Fibroblast of lung (primary cell): ENCODE data around the gene KCTD3. TPM values are rescaled to one million over a fixed set of nuclear protein-coding genes. Genes with fewer than 3 reads are reported as not detected.

Experiments
- DNase-seq, 2 donors: peaks; one replicate each; pipeline versions ENCODE4 v3.0.0 to v3.0.0-alpha.2; 2010; ENCODE audit warnings: low read depth in 2 of 2
- H2AFZ ChIP-seq: 2 replicates; pipeline ENCODE4 v1.5.1; 2012; ENCODE audit warnings: low read length, control low read depth, inconsistent platforms
- H3K27ac ChIP-seq: 2 replicates; pipeline ENCODE4 v1.5.1; 2011; ENCODE audit warnings: low read length, control low read depth; ENCODE audit not compliant: insufficient read depth
- H3K27me3 ChIP-seq: 2 replicates; pipeline ENCODE4 v1.5.1; 2011; ENCODE audit warnings: mild to moderate bottlenecking, low read length; ENCODE audit not compliant: control insufficient read depth, insufficient read depth
- H3K36me3 ChIP-seq: 2 replicates; pipeline ENCODE4 v1.5.1; 2011; ENCODE audit warnings: low read length; ENCODE audit not compliant: control insufficient read depth, insufficient read depth
- H3K4me1 ChIP-seq: 2 replicates; pipeline ENCODE4 v1.5.1; 2011; ENCODE audit warnings: low read length; ENCODE audit not compliant: control insufficient read depth, insufficient read depth; ENCODE audit errors: extremely low read depth
- H3K4me2 ChIP-seq: 2 replicates; pipeline ENCODE4 v1.5.1; 2011; ENCODE audit warnings: low read length, control low read depth; ENCODE audit not compliant: insufficient read depth; ENCODE audit errors: extremely low read depth
- H3K4me3 ChIP-seq, 4 experiments: fragments of 200-600 bp in 1 of 4; sonication (generic) in 1 of 4; replicated peaks in 1 of 4; 2 replicates each; pipeline ENCODE4 v1.5.1; 2011 to 2016; ENCODE audit warnings: low read length in 4 of 4, low read depth in 3 of 4, mild to moderate bottlenecking in 3 of 4, control low read depth in 2 of 4, inconsistent platforms in 1 of 4, mixed read lengths in 1 of 4; ENCODE audit not compliant: insufficient read depth in 1 of 4; ENCODE audit errors: control extremely low read depth in 1 of 4
- H3K79me2 ChIP-seq: 2 replicates; pipeline ENCODE4 v1.5.1; 2012; ENCODE audit warnings: mild to moderate bottlenecking, low read length, inconsistent platforms; ENCODE audit not compliant: control insufficient read depth, insufficient read depth
- H3K9ac ChIP-seq: 2 replicates; pipeline ENCODE4 v1.5.1; 2011; ENCODE audit warnings: mild to moderate bottlenecking, low read length, control low read depth; ENCODE audit not compliant: insufficient read depth
- H3K9me3 ChIP-seq: 2 replicates; pipeline ENCODE4 v1.5.1; 2012; ENCODE audit warnings: low read depth, low read length; ENCODE audit not compliant: control insufficient read depth, insufficient read depth
- H4K20me1 ChIP-seq: 2 replicates; pipeline ENCODE4 v1.5.1; 2011; ENCODE audit warnings: low read length; ENCODE audit not compliant: control insufficient read depth, insufficient read depth; ENCODE audit errors: extremely low read depth
- EZH2 ChIP-seq: IDR thresholded peaks from 2 replicates; pipeline ENCODE4 v1.5.1; 2012; ENCODE audit warnings: low read length, control low read depth, mild to moderate bottlenecking; ENCODE audit errors: missing control alignments
- polyA plus RNA-seq, 2 donors: library from polyadenylated mRNA; depleted of rRNA in 1 of 2; stranded (reverse) in 1 of 2; unstranded in 1 of 2; fragments of >200 nt; gene quantifications; 2 replicates each; pipeline ENCODE4 v1.2.1, GENCODE V29; 2011 to 2012; ENCODE audit warnings: missing spikeins in 1 of 2
- total RNA-seq: library from RNA; depleted of rRNA; stranded (reverse); fragments of >200 nt; gene quantifications from 2 replicates; pipeline ENCODE4 v1.2.1, GENCODE V29; 2014
- TF ChIP-seq, protein P1 (sequence below), 2 donors: IDR thresholded peaks in 1 of 2; conservative IDR thresholded peaks in 1 of 2; 1 replicate in 1 of 2; 2 replicates in 1 of 2; pipeline ENCODE4 v1.5.1; 2011 to 2012; ENCODE audit warnings: low read length in 2 of 2, control low read depth in 1 of 2, inconsistent platforms in 1 of 2, low read depth in 1 of 2, mild to moderate bottlenecking in 1 of 2

Gene KCTD3
- total and polyA plus RNA-seq, 2 donors (not counting 1 experiment from before 2014, with no cell fraction given), result 65.5 to 76.0 TPM

DNA sequence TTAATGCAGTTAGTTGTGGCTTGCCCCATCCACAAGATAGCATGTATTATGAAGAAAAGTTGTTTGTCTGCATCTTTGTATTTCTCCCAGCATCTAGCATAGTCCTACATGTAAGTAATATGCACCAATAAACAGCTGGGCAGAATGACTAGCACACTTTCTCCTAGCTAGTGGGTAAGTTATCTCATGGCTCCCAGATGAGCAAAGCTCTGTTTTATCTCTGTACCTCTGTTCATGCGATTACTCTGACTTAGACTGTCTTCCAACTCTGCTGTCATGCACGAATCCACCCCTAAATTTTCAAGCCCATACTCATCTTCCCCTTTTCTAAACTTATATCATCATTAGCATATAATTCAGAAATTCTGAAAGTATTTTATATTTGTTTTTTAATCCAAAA lies 37.5 kb upstream of the KCTD3 start:
- Histone ChIP-seq H4K20me1 (no peaks in the 10 kb centered on the region), H3K27ac (no peak overlapping the region), H3K36me3 (no peaks in the 10 kb centered on the region), H3K4me1 (no peaks in the 10 kb centered on the region), H3K4me2 (no peak overlapping the region), H3K79me2 (no peaks in the 10 kb centered on the region), H3K4me3 (no peak overlapping the region), H2AFZ (no peak overlapping the region), H3K9me3 (no peaks in the 10 kb centered on the region), H3K27me3 (no peaks in the 10 kb centered on the region), H3K9ac (no peak overlapping the region)
- TF ChIP-seq, protein P1, sequence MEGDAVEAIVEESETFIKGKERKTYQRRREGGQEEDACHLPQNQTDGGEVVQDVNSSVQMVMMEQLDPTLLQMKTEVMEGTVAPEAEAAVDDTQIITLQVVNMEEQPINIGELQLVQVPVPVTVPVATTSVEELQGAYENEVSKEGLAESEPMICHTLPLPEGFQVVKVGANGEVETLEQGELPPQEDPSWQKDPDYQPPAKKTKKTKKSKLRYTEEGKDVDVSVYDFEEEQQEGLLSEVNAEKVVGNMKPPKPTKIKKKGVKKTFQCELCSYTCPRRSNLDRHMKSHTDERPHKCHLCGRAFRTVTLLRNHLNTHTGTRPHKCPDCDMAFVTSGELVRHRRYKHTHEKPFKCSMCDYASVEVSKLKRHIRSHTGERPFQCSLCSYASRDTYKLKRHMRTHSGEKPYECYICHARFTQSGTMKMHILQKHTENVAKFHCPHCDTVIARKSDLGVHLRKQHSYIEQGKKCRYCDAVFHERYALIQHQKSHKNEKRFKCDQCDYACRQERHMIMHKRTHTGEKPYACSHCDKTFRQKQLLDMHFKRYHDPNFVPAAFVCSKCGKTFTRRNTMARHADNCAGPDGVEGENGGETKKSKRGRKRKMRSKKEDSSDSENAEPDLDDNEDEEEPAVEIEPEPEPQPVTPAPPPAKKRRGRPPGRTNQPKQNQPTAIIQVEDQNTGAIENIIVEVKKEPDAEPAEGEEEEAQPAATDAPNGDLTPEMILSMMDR (conservative IDR thresholded peaks at IDR 0.05 in 1 of 2, IDR thresholded peaks at IDR 0.05 in 1 of 2; ENCODE audit: low read depth in 1 of 2, low read length in 2 of 2), result no peak
- TF ChIP-seq EZH2, result no peak
- DNase-seq, result no peak

DNA sequence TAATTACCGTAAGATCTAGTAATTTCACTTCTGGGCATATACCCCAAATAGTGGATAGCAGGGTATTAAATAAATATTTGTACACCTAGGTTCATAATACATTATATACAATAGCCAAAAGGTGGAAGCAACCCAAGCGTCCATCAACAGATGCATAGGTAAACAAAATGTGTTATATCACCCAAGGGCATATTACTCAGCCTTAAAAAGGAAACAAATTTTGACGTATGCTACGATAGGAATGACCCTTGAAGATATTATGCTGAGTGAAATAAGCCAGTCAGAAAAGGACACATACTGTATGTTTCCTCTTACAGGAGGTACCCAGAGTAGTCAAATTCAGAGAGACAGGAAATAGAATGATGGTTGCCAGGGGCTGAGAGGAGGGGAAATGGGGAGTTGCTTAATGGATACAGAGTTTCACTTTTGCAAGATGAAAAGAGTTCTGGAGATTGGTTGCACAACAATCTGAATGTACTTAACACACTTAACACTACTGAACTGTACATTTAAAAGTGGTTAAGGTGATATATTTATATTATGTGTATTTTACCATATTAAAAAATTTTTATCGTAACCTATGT lies 36.6 kb upstream of the KCTD3 start:
- TF ChIP-seq EZH2, result no peak
- TF ChIP-seq, protein P1 (conservative IDR thresholded peaks at IDR 0.05 in 1 of 2, IDR thresholded peaks at IDR 0.05 in 1 of 2; ENCODE audit: low read depth in 1 of 2, low read length in 2 of 2), result no peak
- no peaks in the 10 kb centered on the region for H3K9me3 ChIP-seq
- no peak overlapping the region for H2AFZ ChIP-seq
- H3K9ac ChIP-seq, result no peak overlapping the region
- H3K4me2 ChIP-seq, result no peak overlapping the region
- no peak overlapping the region for H3K4me3 ChIP-seq
- no peaks in the 10 kb centered on the region for H3K79me2 ChIP-seq
- H3K4me1 ChIP-seq, result no peaks in the 10 kb centered on the region
- no peaks in the 10 kb centered on the region for H3K36me3 ChIP-seq
- no peak for DNase-seq
- no peak overlapping the region for H3K27ac ChIP-seq
- no peaks in the 10 kb centered on the region for H4K20me1 ChIP-seq
- no peaks in the 10 kb centered on the region for H3K27me3 ChIP-seq

DNA sequence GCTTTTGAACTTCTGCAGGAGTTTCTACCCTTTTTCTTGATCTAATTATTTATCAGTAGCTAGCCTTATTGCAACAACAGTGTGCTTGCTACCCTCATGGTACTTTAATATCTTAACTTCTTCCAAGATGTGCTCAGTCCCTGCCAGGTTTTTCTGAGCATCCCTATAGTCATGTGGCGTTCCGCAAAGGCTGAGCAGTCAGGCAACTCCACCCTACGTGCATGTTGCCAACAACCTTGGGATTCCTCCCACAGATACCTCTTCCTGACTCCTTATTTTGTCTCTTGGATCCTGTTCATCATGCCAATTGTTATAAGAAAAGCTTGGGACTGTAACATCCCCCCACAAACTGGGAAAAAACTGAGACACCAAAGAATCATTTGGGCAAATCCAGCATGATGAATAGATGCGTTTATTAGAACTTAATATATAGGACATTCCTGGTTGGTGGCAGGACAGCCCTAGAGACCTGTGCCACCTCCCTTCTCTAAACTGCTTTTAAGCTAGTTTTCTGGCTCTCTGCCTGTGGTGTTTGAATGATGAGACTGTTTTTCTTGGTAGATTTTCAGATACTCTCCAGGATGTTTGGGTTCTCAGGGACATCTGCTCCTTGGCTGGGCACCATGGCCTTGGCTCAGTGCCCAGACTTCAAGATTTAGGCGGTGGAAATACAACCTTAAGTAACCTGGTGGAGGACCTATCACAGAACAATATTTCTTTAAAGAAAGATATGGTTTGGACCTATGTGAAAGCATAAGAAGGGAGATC lies 27.1 kb upstream of the KCTD3 start:
- H3K4me3 ChIP-seq, result no peak overlapping the region
- H2AFZ ChIP-seq, result no peak overlapping the region
- H3K9me3 ChIP-seq, result no peaks in the 10 kb centered on the region
- no peaks in the 10 kb centered on the region for H3K4me1 ChIP-seq
- peaks cover 3% of the 10 kb centered on the region for H3K27me3 ChIP-seq
- DNase-seq, result peak; percentile 28 to 37
- no peak overlapping the region for H3K4me2 ChIP-seq
- H4K20me1 ChIP-seq, result no peaks in the 10 kb centered on the region
- no peaks in the 10 kb centered on the region for H3K79me2 ChIP-seq
- no peak overlapping the region for H3K27ac ChIP-seq
- no peaks in the 10 kb centered on the region for H3K36me3 ChIP-seq
- H3K9ac ChIP-seq, result no peak overlapping the region
- no peak for TF ChIP-seq EZH2
- TF ChIP-seq, protein P1 (conservative IDR thresholded peaks at IDR 0.05 in 1 of 2, IDR thresholded peaks at IDR 0.05 in 1 of 2; ENCODE audit: low read depth in 1 of 2, low read length in 2 of 2), result no peak
